GM19239 (cell line): ENCODE results near the gene IGF2BP3.

ENCODE experiments used
- DNase-seq: peaks from one replicate; pipeline ENCODE4 v3.0.0; 2011; ENCODE audit warnings: low spot score; ENCODE audit not compliant: insufficient read length
- FAIRE-seq: peaks from 2 replicates; lab custom pipeline; 2011; peaks lifted over from hg19 to GRCh38; lab: Jason Lieb, UNC

The IGF2BP3 gene

GRCh38 chr7:23472956-23473843, 2.9 kb upstream of the IGF2BP3 start:
- FAIRE-seq (peak; percentile 81), DNase-seq (no peak)

DNA sequence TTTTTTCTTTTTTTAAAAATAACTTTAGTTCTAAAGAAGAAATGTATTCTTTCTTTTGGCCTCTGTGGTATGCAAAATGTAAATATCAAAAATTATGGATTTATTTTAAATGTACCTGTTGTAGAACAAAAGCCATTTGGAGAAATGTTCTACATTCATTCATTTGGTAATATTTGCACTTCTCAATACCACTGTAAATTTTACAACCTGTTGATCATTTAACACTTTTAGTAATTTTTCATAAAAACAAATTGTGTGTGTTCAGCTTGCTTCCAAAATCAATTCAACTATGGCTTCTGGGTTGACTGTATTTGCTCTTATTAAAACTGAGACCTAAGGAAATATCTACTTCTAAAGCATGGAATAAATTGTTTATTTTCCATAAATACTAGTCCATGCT, 2.3 kb upstream of the IGF2BP3 start:
- DNase-seq: no peak
- no peak for FAIRE-seq

- DNase-seq (no peak), FAIRE-seq (peak; percentile 65)
Measured at GRCh38 chr7:23472046-23472445, 1.8 kb upstream of the IGF2BP3 start.

DNA sequence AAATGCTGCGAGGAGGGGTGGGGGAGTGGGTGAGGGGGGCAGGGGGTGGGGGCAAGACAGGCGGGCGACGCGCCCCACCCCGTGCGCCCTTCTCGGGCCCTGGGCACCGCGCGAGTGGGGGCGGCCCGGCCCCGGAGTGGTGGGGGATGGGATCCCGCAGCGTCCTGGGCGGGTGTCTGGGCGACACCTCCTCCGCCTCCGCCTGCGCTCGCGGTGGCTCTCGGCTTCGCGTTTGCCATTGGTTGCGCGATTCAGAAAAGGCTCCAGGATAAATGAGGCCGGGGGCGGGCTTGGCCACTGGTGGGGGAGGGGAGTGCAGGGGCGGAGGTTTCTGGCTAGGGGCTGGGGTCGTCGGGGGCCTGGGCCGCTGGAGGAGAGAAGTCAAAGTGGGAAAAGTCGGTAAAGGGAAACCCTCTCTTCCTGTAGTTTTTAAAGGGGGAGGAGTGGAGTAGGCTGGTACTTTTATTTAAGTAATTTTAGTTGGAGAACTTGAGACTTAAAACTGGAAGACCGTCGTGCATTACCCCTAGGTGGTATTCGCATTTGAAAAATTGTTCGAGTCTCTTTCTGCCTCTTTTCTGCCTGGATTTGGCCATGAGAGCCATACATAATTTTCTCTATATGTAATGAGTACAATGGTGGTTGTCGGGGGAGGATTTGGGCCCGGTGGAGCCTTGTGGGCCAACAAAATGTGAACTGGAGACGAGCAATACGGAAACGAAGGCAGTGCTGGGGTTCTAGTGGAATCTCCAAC, 992 bp upstream of the IGF2BP3 start:
- DNase-seq: peak; percentile 50
- FAIRE-seq: peak; percentile 37

- FAIRE-seq (no peak), DNase-seq (no peak)
Measured at GRCh38 chr7:23469961-23470250, 385 bp downstream of the IGF2BP3 start.

DNA sequence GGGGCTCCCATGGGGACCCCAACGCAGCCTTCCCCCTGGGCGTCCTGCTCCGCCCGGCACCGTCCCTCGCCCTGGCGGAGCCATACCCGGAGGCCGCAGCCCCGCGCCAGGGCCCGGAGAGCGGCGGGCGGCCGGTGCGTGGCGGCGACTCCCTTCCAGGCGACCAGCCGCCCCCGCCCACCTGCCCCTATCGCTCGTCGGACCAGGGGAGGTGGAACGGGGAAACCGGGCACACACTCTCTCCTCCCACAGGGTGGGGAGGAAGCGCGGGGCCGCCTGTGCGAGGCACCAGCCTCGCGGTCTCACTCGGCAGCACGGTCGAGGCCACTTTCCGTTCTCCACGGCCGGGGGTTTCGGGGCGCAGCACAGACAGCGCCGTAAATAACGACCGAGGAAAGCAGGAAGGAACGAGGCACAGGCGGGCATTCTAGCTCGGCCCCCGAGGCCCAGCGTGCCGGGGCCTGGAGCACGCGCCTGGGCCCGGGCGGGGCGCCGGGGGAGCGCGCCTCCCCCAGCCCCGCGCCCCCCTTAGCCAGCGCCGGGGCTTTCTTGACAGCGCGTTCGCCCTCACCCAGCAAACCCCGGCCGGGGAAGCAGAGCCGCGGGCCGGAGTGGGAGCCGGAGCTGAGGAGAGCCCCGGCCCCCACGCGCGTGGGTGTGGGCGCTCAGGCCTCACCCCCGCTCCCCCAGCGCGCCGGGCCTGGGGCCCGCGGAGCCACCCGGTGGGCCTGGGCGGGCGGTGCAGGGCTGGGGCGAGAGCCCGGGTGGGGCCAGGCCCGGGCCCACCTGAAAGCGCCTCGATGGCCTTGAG, 936 bp downstream of the IGF2BP3 start:
- DNase-seq: no peak
- FAIRE-seq: no peak

- no peak for DNase-seq
- FAIRE-seq: no peak
Measured at GRCh38 chr7:23468526-23469149, 1.7 kb downstream of the IGF2BP3 start.

- DNase-seq (peak; percentile 21), FAIRE-seq (peak; percentile 91)
Measured at GRCh38 chr7:23467806-23468525, 2.3 kb downstream of the IGF2BP3 start.

GRCh38 chr7:23467291-23467805, 2.9 kb downstream of the IGF2BP3 start:
- no peak for FAIRE-seq

DNA sequence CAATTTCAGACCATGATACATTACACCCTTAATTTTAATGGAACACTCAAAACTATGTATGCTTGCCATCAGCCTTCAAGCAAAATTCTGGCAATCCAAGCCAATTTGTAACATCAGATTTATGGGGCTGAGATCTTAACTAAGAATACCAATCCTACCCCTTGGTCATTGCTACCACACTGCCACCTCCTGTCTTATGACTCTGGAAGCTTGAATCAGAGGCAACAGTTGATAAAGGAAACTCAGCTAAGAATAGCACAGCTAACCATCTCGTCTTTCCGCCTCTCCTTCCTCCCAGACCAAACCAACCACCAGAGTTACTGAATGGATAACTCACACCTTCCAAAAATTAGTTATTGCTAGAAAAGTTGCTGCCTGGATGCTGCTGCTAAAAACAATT, 7.4 kb downstream of the IGF2BP3 start:
- DNase-seq: no peak
- FAIRE-seq: peak; percentile 76

More at GRCh38 chr7:23467291-23467805, 2.9 kb downstream of the IGF2BP3 start:
- DNase-seq: no peak

- DNase-seq (no peak), FAIRE-seq (no peak)
Measured at GRCh38 chr7:23458044-23458443, 12.2 kb downstream of the IGF2BP3 start.

DNA sequence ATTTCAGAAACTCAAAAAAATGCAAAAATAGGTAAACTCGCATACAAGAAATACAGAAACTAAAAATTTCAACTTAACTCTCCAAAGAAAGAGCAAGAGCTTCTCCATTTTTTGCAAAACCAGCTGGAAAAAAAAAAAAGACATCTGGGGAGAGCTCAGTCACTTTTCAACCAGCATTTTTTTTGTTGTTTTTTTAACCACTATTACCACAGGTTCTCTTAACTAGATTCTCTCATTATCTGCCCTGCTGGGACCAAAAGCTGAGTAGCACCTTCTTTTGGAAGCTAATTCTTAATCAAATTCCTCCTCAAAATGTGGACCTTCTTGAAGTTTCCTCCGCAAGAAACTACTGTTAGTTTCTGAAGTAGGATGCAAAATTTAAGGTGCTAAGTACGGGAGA, 14.2 kb downstream of the IGF2BP3 start:
- no peak for FAIRE-seq
- no peak for DNase-seq

- no peak for FAIRE-seq
- DNase-seq: no peak
Measured at GRCh38 chr7:23454881-23455526, 15.3 kb downstream of the IGF2BP3 start.

GRCh38 chr7:23450518-23450917, 19.8 kb downstream of the IGF2BP3 start:
- FAIRE-seq: no peak
- DNase-seq: no peak

DNA sequence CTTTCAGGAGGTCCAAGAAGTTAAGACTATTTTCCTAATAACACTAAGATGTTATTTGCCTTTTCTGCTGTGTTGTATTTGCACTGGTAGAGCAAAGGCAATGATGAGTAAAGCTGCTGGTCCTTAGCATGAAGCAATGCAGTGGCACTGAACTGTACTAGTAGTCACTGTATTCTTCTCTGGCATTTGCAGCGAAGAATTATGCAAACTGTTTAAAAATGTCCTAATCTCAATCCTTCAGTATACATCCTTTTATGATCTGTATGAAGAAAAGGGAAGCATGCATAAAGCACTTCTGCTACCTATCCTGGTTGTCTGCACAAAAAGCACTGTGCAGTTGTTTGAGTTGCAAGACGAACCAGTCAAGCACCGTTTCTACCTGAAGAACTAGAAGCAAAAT, 20.4 kb downstream of the IGF2BP3 start:
- DNase-seq (no peak), FAIRE-seq (no peak)

DNA sequence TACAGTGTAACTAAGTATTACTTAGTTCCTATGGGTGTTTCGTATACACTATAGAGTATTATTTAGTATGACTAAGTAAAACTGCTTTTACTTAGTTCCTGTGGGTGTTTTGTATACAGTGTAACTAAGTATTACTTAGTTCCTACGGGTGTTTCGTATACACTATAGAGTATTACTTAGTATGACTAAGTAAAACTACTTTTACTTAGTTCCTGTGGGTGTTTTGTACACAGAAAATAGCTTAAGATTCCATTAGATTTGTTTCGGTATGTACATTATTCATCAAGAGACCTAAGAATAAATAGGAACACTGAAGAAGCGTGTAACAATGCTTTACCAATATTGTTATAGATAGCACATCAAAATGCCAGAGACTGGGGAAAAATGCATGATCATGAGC, 25.0 kb downstream of the IGF2BP3 start:
- no peak for FAIRE-seq
- no peak for DNase-seq

DNA sequence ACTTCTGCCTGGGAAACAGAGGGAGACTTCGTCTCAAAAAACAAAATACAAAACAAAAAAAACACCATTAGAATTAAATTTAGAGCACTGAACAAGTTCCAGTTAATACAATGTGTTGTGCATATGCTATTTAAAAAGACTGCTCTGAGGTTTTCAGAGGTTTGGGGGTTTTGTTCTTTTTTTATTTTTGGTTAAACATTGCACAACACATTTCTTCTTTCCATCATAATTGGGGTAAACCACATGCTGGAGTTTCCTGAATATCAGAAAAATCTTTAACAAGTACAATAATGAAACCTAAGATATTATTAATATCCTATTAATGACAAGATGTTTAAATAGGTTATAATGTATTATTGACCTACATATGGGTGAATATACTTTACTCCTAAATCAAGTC, 26.3 kb downstream of the IGF2BP3 start:
- FAIRE-seq (no peak), DNase-seq (no peak)

GRCh38 chr7:23438171-23438570, 32.1 kb downstream of the IGF2BP3 start:
- DNase-seq (no peak), FAIRE-seq (no peak)
